ENCODE measurements around the gene BRD7.

The BRD7 gene

DNA sequence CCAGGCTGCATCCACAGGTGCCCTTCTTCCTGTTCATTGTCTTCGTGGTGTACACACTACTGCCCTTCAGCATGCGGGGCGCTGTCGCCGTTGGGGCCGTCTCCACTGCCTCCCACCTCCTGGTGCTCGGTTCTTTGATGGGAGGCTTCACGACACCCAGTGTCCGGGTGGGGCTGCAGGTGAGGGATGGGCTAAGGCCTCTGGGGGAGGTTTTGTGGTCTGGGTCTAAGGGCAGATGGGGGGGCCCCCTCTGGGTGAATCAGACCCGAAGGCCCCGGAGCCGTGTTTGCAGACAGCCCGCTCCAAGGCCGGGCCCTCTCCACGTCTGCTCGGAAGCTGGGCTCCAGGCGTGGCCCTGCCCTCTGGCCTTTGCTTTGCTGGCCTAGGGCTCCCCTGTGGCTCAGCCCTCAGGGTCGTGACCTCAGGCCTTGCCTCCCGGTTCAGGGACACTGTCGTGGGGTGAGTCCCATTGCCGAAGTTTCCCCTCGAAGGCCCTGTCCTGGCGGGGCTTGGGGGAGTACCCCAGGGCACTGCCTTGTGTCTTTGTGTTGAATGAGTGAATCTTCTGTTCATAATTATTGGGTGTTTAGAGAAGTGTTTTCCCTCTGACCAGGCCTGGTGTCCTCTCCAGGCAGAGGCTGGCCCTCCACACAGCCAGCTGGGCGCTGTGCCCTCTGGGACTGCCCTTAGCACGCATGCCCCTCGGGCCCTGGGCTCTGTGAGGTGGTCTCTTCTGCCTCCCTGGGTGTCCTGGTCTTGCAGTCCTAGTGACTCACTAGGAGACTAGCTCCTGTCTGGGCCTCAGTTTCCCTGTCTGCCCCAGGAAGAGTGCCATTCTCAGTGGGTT, 76.8 kb downstream of the BRD7 start:
- Histone ChIP-seq H3K27me3 (ENCODE audit: insufficient read depth, low read length) (no peaks in the 10 kb centered on the region), H3K9me3 (ENCODE audit: insufficient read depth, low read depth, low read length) (0 out of 2 replicates have a peak, but pooled peaks cover under 1% of the 10 kb centered on the region), H3K27ac (ENCODE audit: low read depth, low read length) (no peak overlapping the region), H3K36me3 (ENCODE audit: insufficient read depth, low read length) (no peaks in the 10 kb centered on the region), H3K9ac (ENCODE audit: low read depth, low read length) (no peak overlapping the region), H3K4me3 (ENCODE audit: low read length) (no peak overlapping the region), H3K4me1 (ENCODE audit: insufficient read depth, low read length) (no peaks in the 10 kb centered on the region)
- 92% methylated on average over 26 of the region's 26 CpGs for WGBS

DNA sequence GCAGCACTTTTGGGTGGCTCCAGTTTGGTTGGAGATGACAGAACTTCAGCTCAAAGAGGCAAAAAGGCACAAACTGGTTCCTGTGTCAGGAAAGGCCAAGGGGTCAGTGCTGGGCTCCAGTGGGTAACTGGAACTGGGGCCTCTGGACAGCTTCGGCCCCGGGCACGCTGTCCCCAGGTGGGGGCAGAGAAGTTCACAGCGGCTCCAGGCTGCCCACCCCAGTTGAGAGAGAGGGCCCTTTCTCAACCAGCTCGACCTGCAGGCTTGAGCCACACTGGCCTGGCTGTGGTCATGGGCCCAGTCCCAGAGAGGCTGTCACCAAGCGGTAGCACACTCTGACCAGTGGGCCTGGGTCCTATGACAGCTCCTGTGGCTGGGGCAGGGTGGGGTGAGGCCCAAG, 77.9 kb downstream of the BRD7 start:
- Histone ChIP-seq H3K27me3 (ENCODE audit: insufficient read depth, low read length) (no peaks in the 10 kb centered on the region), H3K36me3 (ENCODE audit: insufficient read depth, low read length) (0 out of 2 replicates have a peak, but pooled peaks cover 2% of the 10 kb centered on the region)

DNA sequence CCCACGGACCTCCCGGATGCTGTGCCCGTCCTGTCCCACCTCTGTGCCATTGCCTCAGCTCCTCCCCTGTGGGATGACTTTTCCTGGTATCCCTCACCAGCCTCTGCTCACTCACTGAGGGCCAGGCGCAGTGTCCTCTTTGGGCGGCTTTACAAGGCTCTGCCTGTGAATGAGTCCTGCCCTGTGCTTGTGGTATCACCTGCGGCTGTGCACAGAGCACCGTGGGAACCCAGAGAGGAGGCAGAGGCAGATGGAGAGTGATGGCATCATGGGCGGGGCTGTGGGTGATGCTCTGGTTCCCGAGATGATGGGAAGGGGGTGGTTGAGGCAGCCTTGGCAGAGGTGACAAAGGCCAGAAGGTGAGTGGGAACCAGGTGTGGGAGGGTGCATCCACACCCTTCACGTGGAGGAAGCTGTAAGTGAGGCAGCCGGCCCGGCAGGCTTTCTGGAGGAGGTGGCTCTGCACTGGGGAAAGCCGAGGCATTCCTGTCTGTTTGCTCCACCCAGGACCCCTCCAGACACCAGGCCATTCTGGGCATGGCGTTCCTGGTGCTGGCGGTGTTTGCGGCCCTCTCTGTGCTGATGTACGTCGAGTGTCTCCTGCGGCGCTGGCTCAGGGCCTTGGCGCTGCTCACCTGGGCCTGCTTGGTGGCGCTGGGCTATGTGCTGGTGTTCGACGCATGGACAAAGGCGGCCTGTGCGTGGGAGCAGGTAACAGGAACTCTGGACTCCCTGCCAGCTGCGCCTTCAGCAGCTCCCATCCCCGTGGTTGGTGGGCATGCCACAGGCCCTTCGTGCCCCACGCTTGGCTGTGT, 78.6 kb downstream of the BRD7 start:
- Histone ChIP-seq H3K36me3 (ENCODE audit: insufficient read depth, low read length) (0 out of 2 replicates have a peak, but pooled peaks cover 2% of the 10 kb centered on the region), H3K9ac (ENCODE audit: low read depth, low read length) (no peak overlapping the region), H3K4me3 (ENCODE audit: low read length) (no peak overlapping the region), H3K4me1 (ENCODE audit: insufficient read depth, low read length) (no peaks in the 10 kb centered on the region), H3K9me3 (ENCODE audit: insufficient read depth, low read depth, low read length) (peaks cover 7% of the 10 kb centered on the region; the same call in 1 of the 2 replicates), H3K27me3 (ENCODE audit: insufficient read depth, low read length) (no peaks in the 10 kb centered on the region), H3K27ac (ENCODE audit: low read depth, low read length) (no peak overlapping the region)
- 93% methylated on average over 30 of the region's 30 CpGs for WGBS

More for the DNA sequence above, 77.9 kb downstream of the BRD7 start:
- no peak overlapping the region for H3K9ac ChIP-seq (ENCODE audit: low read depth, low read length)
- no peaks in the 10 kb centered on the region for H3K4me1 ChIP-seq (ENCODE audit: insufficient read depth, low read length)
- no peak overlapping the region for H3K27ac ChIP-seq (ENCODE audit: low read depth, low read length)
- no peak overlapping the region for H3K4me3 ChIP-seq (ENCODE audit: low read length)
- peaks cover 7% of the 10 kb centered on the region; the same call in 1 of the 2 replicates for H3K9me3 ChIP-seq (ENCODE audit: insufficient read depth, low read depth, low read length)
- WGBS = 92% methylated on average over 6 of the region's 6 CpGs

DNA sequence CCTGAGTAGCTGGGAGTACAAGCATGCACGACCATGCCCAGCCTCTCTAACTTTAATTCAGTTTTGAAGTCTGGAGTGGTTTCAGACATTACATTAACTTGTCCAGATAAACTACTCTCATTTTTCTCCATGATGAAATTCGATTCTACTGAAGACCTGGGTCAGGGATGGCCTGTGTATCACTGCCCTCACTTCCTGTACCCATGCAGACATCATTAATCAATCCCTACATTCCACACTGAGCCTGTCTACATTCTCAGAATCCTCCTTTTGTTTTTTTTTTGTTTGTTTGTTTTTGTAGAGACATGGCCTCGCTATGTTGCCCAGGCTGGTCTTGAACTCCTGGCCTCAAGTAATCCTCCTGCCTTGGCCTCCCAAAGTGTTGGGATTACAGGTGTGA, 79.9 kb downstream of the BRD7 start:
- 0 out of 2 replicates have a peak, but pooled peaks cover 2% of the 10 kb centered on the region for H3K36me3 ChIP-seq (ENCODE audit: insufficient read depth, low read length)
- peaks cover 7% of the 10 kb centered on the region; the same call in 1 of the 2 replicates for H3K9me3 ChIP-seq (ENCODE audit: insufficient read depth, low read depth, low read length)
- H3K9ac ChIP-seq (ENCODE audit: low read depth, low read length) = no peak overlapping the region
- WGBS = 90% methylated on average over 3 of the region's 3 CpGs
- no peaks in the 10 kb centered on the region for H3K4me1 ChIP-seq (ENCODE audit: insufficient read depth, low read length)
- H3K27me3 ChIP-seq (ENCODE audit: insufficient read depth, low read length) = no peaks in the 10 kb centered on the region
- H3K4me3 ChIP-seq (ENCODE audit: low read length) = no peak overlapping the region
- H3K27ac ChIP-seq (ENCODE audit: low read depth, low read length) = no peak overlapping the region

DNA sequence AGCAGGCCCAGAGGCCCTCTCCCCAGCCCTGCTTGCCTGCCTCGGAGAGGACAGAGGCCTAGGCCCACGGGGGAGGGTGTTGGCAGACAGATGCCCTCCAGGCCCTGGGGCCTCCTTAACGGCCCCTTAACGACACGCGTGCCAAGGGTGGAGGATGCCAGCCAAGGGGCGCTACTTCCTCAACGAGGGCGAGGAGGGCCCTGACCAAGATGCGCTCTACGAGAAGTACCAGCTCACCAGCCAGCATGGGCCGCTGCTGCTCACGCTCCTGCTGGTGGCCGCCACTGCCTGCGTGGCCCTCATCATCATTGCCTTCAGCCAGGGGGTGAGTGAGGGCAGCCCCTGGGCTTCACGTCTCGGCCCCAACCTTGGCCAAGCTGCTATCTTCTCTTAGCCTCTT, 80.8 kb downstream of the BRD7 start:
- no peaks in the 10 kb centered on the region for H3K4me1 ChIP-seq (ENCODE audit: insufficient read depth, low read length)
- 0 out of 2 replicates have a peak, but pooled peaks cover 2% of the 10 kb centered on the region for H3K36me3 ChIP-seq (ENCODE audit: insufficient read depth, low read length)
- no peak overlapping the region for H3K9ac ChIP-seq (ENCODE audit: low read depth, low read length)
- no peak overlapping the region for H3K27ac ChIP-seq (ENCODE audit: low read depth, low read length)
- H3K9me3 ChIP-seq (ENCODE audit: insufficient read depth, low read depth, low read length) = peaks cover 7% of the 10 kb centered on the region; the same call in 1 of the 2 replicates
- WGBS = 94% methylated on average over 17 of the region's 17 CpGs
- no peaks in the 10 kb centered on the region for H3K27me3 ChIP-seq (ENCODE audit: insufficient read depth, low read length)
- no peak overlapping the region for H3K4me3 ChIP-seq (ENCODE audit: low read length)

DNA sequence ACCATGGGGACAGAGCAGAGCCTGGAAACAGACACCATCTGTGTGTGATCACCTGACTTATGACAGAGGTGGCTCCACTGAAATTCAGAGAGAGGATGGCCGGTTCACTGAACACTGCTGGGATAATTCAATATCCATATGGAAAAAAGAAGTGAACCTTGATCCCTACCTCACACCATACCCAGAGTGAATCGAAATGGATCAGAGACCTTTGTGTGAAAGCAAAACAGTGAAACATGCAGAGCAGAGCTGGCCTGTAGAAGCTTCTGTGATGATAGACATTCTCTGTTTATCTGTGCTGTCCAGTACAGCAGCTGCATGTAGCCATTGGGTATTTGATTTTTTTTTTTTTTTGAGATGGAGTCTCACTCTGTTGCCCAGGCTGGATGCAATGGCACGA, 82.1 kb downstream of the BRD7 start:
- Histone ChIP-seq H3K36me3 (ENCODE audit: insufficient read depth, low read length) (0 out of 2 replicates have a peak, but pooled peaks cover 2% of the 10 kb centered on the region), H3K27me3 (ENCODE audit: insufficient read depth, low read length) (no peaks in the 10 kb centered on the region), H3K27ac (ENCODE audit: low read depth, low read length) (no peak overlapping the region), H3K9me3 (ENCODE audit: insufficient read depth, low read depth, low read length) (peaks cover 7% of the 10 kb centered on the region; the same call in 1 of the 2 replicates), H3K4me3 (ENCODE audit: low read length) (no peak overlapping the region), H3K4me1 (ENCODE audit: insufficient read depth, low read length) (no peaks in the 10 kb centered on the region), H3K9ac (ENCODE audit: low read depth, low read length) (no peak overlapping the region)
- WGBS = 93% methylated on average over 3 of the region's 3 CpGs

DNA sequence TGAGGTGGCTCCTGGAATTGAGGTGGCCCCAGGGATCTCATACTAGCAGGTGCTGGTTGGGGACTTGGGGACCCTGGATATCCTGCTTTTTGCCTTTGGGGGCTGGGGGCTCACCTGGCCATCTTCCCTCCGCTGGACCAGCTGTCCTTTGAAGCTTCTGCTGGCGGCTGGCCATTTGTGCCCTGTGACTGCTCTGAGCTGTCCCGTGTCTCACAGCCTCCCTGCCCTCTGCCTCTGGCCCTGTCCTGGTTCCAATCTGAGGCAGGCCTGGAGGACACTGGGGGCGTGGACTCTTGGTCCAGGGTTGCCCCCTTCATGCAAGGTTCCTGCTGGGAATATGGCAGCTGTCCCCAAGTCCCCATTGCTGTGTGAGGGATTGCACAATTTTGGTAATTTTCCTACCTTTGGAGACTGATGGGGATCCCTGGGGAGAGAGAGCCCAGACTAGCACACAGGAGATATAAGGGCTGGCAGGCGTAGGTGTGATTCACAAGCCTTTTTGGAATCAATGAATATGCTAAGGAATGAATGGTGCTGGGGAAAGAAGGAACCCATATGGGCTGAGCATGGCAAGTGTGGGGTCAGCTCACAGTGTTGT, 83.3 kb downstream of the BRD7 start:
- WGBS = 74% methylated on average over 5 of the region's 5 CpGs
- Histone ChIP-seq H3K9ac (ENCODE audit: low read depth, low read length) (no peak overlapping the region), H3K4me3 (ENCODE audit: low read length) (no peak overlapping the region), H3K27me3 (ENCODE audit: insufficient read depth, low read length) (no peaks in the 10 kb centered on the region), H3K36me3 (ENCODE audit: insufficient read depth, low read length) (0 out of 2 replicates have a peak, but pooled peaks cover 2% of the 10 kb centered on the region), H3K27ac (ENCODE audit: low read depth, low read length) (no peak overlapping the region), H3K4me1 (ENCODE audit: insufficient read depth, low read length) (no peaks in the 10 kb centered on the region), H3K9me3 (ENCODE audit: insufficient read depth, low read depth, low read length) (peaks cover 7% of the 10 kb centered on the region; the same call in 1 of the 2 replicates)

DNA sequence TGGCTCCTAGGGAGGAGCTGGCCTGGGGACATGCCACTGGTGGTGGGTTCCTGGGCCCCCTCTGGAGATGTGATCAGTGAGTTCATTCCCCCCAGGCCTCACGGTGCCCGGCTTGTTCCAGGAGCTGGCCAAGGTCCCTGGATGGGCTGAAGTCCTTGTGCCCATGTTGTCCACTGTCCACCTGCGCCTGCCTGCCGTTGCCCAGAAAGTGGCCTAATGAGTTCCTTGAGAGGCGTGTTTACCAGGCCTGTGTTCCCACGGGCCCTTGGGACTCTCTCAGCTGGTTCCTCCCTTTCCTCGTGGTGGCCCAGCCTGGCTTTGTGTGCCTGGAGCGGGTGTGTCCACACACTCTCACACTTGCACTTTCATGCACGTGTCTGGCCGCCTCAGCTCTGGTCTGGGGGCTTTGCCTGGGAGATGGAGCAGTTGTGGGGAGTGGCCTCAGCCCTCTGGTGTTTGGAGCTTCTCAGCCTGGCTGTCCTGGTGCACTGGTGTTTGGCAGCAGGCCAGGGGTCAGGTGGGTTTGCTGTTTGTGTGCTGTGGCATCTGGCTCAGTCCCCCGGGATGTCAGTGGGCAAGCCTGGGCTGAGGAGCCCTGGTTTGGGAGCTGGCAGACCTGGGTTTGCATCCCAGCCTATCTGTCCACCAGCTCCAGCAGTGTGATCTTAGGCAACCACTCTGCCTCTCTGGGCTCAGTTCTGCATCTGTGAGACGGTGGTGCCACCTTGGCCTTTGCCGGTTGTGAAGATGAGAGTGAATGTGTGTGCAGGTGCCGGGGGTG, 84.5 kb downstream of the BRD7 start:
- H3K27ac ChIP-seq (ENCODE audit: low read depth, low read length) = no peak overlapping the region
- H3K27me3 ChIP-seq (ENCODE audit: insufficient read depth, low read length) = no peaks in the 10 kb centered on the region
- peaks cover 7% of the 10 kb centered on the region; the same call in 1 of the 2 replicates for H3K9me3 ChIP-seq (ENCODE audit: insufficient read depth, low read depth, low read length)
- H3K4me3 ChIP-seq (ENCODE audit: low read length) = no peak overlapping the region
- H3K36me3 ChIP-seq (ENCODE audit: insufficient read depth, low read length) = 0 out of 2 replicates have a peak, but pooled peaks cover 2% of the 10 kb centered on the region
- peaks cover 6% of the 10 kb centered on the region; the same call in 1 of the 2 replicates for H3K4me1 ChIP-seq (ENCODE audit: insufficient read depth, low read length)
- WGBS = 91% methylated on average over 14 of the region's 14 CpGs
- no peak overlapping the region for H3K9ac ChIP-seq (ENCODE audit: low read depth, low read length)

DNA sequence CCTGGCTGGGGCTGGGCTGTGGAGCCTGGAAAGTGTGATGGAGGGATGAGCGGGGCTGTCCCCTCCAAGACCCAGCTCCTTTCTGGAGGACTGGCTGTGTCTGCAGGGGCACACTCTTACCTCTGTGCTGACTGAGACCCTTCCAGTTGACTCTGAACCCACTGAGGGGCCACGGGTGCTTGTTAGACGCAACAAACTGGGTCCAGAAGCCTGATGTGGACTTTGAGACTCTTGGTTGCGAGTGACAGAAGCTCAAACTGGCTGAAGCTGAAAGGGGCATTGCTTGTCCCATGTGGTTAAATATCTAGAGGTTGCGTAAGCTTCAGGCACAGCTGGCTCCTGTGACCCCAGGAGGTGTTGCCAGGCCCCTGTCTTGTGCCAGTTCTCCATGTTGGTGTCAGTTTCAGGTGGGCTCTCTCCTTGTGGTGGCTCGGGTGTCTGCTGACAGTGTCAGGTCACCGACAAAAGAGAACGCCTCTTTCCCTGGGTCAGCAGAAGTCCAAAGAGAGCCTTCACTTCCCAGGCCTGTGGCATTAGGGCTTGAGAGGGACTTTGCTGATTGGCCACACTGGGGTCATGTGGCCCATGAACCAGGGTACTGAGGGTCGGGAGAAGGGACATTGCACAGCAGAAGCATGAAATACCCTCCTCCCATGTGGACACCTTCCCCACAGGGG, 85.7 kb downstream of the BRD7 start:
- Histone ChIP-seq H3K4me1 (ENCODE audit: insufficient read depth, low read length) (peaks cover 8% of the 10 kb centered on the region; the same call in 1 of the 2 replicates), H3K27ac (ENCODE audit: low read depth, low read length) (no peak overlapping the region), H3K9ac (ENCODE audit: low read depth, low read length) (no peak overlapping the region), H3K4me3 (ENCODE audit: low read length) (no peak overlapping the region), H3K36me3 (ENCODE audit: insufficient read depth, low read length) (0 out of 2 replicates have a peak, but pooled peaks cover 2% of the 10 kb centered on the region), H3K9me3 (ENCODE audit: insufficient read depth, low read depth, low read length) (peaks cover 7% of the 10 kb centered on the region; the same call in 1 of the 2 replicates), H3K27me3 (ENCODE audit: insufficient read depth, low read length) (no peaks in the 10 kb centered on the region)
- 91% methylated on average over 9 of the region's 9 CpGs for WGBS

Measured in HUES64 (cell line).